Osteocyte (in vitro differentiated cells): Measurements from ENCODE around the gene TTLL11. TPM values are rescaled to one million over a fixed set of nuclear protein-coding genes. Genes with fewer than 3 reads are reported as not detected.
"Not testable (repeated sequence)": the region's sequence is repeated elsewhere in the genome, so short reads cannot be mapped to it uniquely, and the experiment has no call there.

ENCODE experiments used
- DNase-seq: peaks from one replicate; pipeline ENCODE4 v3.0.0; 2021; ENCODE audit warnings: mixed read lengths; ENCODE audit not compliant: unreplicated experiment; ENCODE audit errors: extremely low spot score
- H3K27ac Mint-ChIP-seq: one replicate; pipeline ENCODE4 v1.8.0; 2021; ENCODE audit warnings: mild to moderate bottlenecking, mixed read lengths; ENCODE audit not compliant: unreplicated experiment
- H3K27me3 Mint-ChIP-seq: one replicate; pipeline ENCODE4 v1.8.0; 2021; ENCODE audit warnings: mixed read lengths; ENCODE audit not compliant: unreplicated experiment
- H3K36me3 Mint-ChIP-seq: one replicate; pipeline ENCODE4 v1.8.0; 2021; ENCODE audit warnings: mixed read lengths; ENCODE audit not compliant: unreplicated experiment
- H3K4me1 Mint-ChIP-seq: one replicate; pipeline ENCODE4 v1.8.0; 2021; ENCODE audit warnings: mixed read lengths; ENCODE audit not compliant: unreplicated experiment
- H3K4me3 Mint-ChIP-seq: one replicate; pipeline ENCODE4 v1.8.0; 2021; ENCODE audit warnings: mild to moderate bottlenecking, moderate library complexity, mixed read lengths; ENCODE audit not compliant: unreplicated experiment
- H3K9me3 Mint-ChIP-seq: one replicate; pipeline ENCODE4 v1.8.0; 2021; ENCODE audit warnings: mixed read lengths; ENCODE audit not compliant: unreplicated experiment
- CTCF ChIP-seq: fragments of 200-600 bp; sonication (generic); IDR thresholded peaks from 2 replicates; pipeline ENCODE4 v1.5.0; 2021; ENCODE audit warnings: antibody characterized with exemption, mild to moderate bottlenecking, moderate library complexity
- total RNA-seq: library from RNA; stranded (reverse); gene quantifications from 2 replicates; pipeline ENCODE4 v1.2.1, GENCODE V29; 2021

The TTLL11 gene
- total RNA-seq, 1 donor from 2014 or later = 6.0 TPM

GRCh38 chr9:121985792-121986494, 107.2 kb downstream of the TTLL11 start:
- peaks cover 6% of the 10 kb centered on the region for H3K36me3 Mint-ChIP-seq
- DNase-seq = no peak
- H3K27me3 Mint-ChIP-seq = no peaks in the 10 kb centered on the region
- H3K27ac Mint-ChIP-seq = no peak overlapping the region
- H3K4me1 Mint-ChIP-seq = peaks cover 10% of the 10 kb centered on the region
- H3K4me3 Mint-ChIP-seq = no peak overlapping the region
- peaks cover 6% of the 10 kb centered on the region for H3K9me3 Mint-ChIP-seq
- no peak for TF ChIP-seq CTCF

GRCh38 chr9:121984726-121985402, 108.2 kb downstream of the TTLL11 start:
- peaks cover 9% of the 10 kb centered on the region for H3K9me3 Mint-ChIP-seq
- H3K36me3 Mint-ChIP-seq = peaks cover 9% of the 10 kb centered on the region
- H3K27ac Mint-ChIP-seq = no peak overlapping the region
- H3K27me3 Mint-ChIP-seq = no peaks in the 10 kb centered on the region
- no peak for TF ChIP-seq CTCF
- H3K4me1 Mint-ChIP-seq = peaks cover 10% of the 10 kb centered on the region
- no peak overlapping the region for H3K4me3 Mint-ChIP-seq
- DNase-seq = no peak

GRCh38 chr9:121983736-121984135, 109.4 kb downstream of the TTLL11 start:
- Mint-ChIP-seq H3K9me3 (peaks cover 9% of the 10 kb centered on the region), H3K4me1 (peaks cover 10% of the 10 kb centered on the region), H3K4me3 (no peak overlapping the region), H3K36me3 (peaks cover 9% of the 10 kb centered on the region), H3K27ac (no peak overlapping the region), H3K27me3 (no peaks in the 10 kb centered on the region)
- TF ChIP-seq CTCF = no peak
- no peak for DNase-seq

- H3K4me1 Mint-ChIP-seq = peaks cover 11% of the 10 kb centered on the region
- H3K4me3 Mint-ChIP-seq = no peak overlapping the region
- H3K36me3 Mint-ChIP-seq = peaks cover 7% of the 10 kb centered on the region
Observed at GRCh38 chr9:121981118-121981883, 111.8 kb downstream of the TTLL11 start.

GRCh38 chr9:121980665-121981064, 112.4 kb downstream of the TTLL11 start:
- DNase-seq, H3K27ac Mint-ChIP-seq, H3K27me3 Mint-ChIP-seq, H3K4me3 Mint-ChIP-seq, H3K9me3 Mint-ChIP-seq, H3K36me3 Mint-ChIP-seq: not testable (repeated sequence)
- peaks cover 14% of the 10 kb centered on the region for H3K4me1 Mint-ChIP-seq

More at GRCh38 chr9:121981118-121981883, 111.8 kb downstream of the TTLL11 start:
- no peak for DNase-seq
- Mint-ChIP-seq H3K27ac (no peak overlapping the region), H3K27me3 (no peaks in the 10 kb centered on the region), H3K9me3 (peaks cover 9% of the 10 kb centered on the region)
- no peak for TF ChIP-seq CTCF
